Gastrocnemius medialis (tissue), 4 donors: ENCODE data around the gene RORB. TPM values are rescaled to one million over a fixed set of nuclear protein-coding genes. Genes with fewer than 3 reads are reported as not detected.

Source experiments
- ATAC-seq, 2 donors: fragments of 150-250 bp; one replicate each; pipeline ENCODE4 v1.9.1; 2016
- DNase-seq, 2 donors: peaks; one replicate each; pipeline ENCODE4 v3.0.0-alpha.2; 2019
- H3K27ac ChIP-seq, 4 donors: fragments of 200-600 bp; sonication (generic); 1 replicate in 1 of 4; 2 replicates in 3 of 4; pipeline ENCODE4 v1.5.1; 2016 to 2018; ENCODE audit warnings: mild to moderate bottlenecking in 2 of 4, moderate library complexity in 1 of 4
- H3K27me3 ChIP-seq, 3 donors: fragments of 200-600 bp; sonication (generic) in 2 of 3; 1 replicate in 1 of 3; 2 replicates in 2 of 3; pipeline versions ENCODE4 v1.5.1 to v1.6.0; 2016 to 2019; ENCODE audit warnings: mild to moderate bottlenecking in 1 of 3, moderate library complexity in 1 of 3
- H3K36me3 ChIP-seq, 2 donors: fragments of 200-600 bp; sonication (generic) in 1 of 2; one replicate each; pipeline ENCODE4 v1.5.1; 2017 to 2018
- H3K4me1 ChIP-seq, 2 donors: fragments of 200-600 bp; sonication (generic) in 1 of 2; one replicate each; pipeline ENCODE4 v1.5.1; 2016 to 2017; ENCODE audit warnings: mild to moderate bottlenecking in 2 of 2
- H3K4me3 ChIP-seq, 4 donors: fragments of 200-600 bp; sonication (generic) in 3 of 4; 1 replicate in 1 of 4; 2 replicates in 3 of 4; pipeline ENCODE4 v1.5.1; 2016 to 2019; ENCODE audit warnings: mild to moderate bottlenecking in 2 of 4
- H3K9me3 ChIP-seq, 3 donors: fragments of 200-600 bp; sonication (generic) in 2 of 3; 1 replicate in 1 of 3; 2 replicates in 2 of 3; pipeline ENCODE4 v1.5.1; 2016 to 2019
- POLR2A ChIP-seq, 2 donors: fragments of 450-650 bp; IDR thresholded peaks; one replicate each; pipeline ENCODE4 v1.6.1; 2017; ENCODE audit warnings: antibody characterized with exemption in 2 of 2, mild to moderate bottlenecking in 2 of 2, moderate library complexity in 2 of 2
- in situ Hi-C, 4 donors: fragments of 200-750 bp; cut with MboI; loops; one replicate each; pipeline versions ENCODE4 v1.15.0 to v1.8.0; 2017; ENCODE audit warnings: low sequenced_read_pairs in 4 of 4
- intact Hi-C: fragments of 100-400 bp; cut with DNase I; formaldehyde crosslinking; loops from one replicate; pipeline ENCODE4 v1.15.1; 2023; ENCODE audit warnings: low total_unique reads
- total RNA-seq, 4 donors: library from RNA; depleted of rRNA; stranded (reverse); fragments of >200 nt; gene quantifications; one replicate each; pipeline versions ENCODE4 v1.1.0 to v1.2.3, GENCODE V29; 2016
- TF ChIP-seq, protein P1 (sequence below), 5 experiments: fragments of 450-650 bp in 3 of 5; fragments of 200-600 bp in 2 of 5; sonication (generic) in 2 of 5; IDR thresholded peaks in 4 of 5; conservative IDR thresholded peaks in 1 of 5; 1 replicate in 4 of 5; 2 replicates in 1 of 5; pipeline ENCODE4 v1.5.1; 2016 to 2019; ENCODE audit warnings: antibody characterized with exemption in 5 of 5, mild to moderate bottlenecking in 3 of 5, moderate library complexity in 3 of 5

The RORB gene
- total RNA-seq, 4 donors from 2014 or later: 0.10 TPM; not detected in 3

DNA sequence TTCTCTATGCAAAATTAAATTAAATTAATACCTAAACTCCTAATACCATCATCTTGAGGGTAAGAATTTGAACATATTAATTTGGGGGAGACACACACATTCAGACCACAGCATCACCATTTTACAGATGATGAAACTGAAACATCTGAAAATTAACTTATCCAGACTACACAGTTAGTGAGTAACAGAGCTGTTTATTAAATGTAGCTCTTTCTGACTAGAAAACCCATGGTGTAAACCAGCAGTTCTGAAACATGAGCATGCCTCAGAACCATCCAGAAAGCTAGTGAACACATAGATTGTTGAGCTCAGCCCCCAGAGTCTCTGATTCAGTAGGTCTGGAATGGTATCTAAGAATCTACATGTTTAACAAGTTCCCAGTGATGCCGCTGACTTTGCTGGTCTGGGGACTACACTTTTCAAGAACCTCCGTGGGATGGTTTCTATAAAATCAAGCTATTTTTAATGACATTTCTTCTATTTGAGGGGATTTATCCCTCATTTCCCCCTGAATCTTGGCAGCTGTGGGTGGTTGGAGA, 113.5 kb downstream of the RORB start:
- no peaks in the 10 kb centered on the region for H3K36me3 ChIP-seq
- H3K9me3 ChIP-seq: no peaks in the 10 kb centered on the region
- TF ChIP-seq, protein P1, sequence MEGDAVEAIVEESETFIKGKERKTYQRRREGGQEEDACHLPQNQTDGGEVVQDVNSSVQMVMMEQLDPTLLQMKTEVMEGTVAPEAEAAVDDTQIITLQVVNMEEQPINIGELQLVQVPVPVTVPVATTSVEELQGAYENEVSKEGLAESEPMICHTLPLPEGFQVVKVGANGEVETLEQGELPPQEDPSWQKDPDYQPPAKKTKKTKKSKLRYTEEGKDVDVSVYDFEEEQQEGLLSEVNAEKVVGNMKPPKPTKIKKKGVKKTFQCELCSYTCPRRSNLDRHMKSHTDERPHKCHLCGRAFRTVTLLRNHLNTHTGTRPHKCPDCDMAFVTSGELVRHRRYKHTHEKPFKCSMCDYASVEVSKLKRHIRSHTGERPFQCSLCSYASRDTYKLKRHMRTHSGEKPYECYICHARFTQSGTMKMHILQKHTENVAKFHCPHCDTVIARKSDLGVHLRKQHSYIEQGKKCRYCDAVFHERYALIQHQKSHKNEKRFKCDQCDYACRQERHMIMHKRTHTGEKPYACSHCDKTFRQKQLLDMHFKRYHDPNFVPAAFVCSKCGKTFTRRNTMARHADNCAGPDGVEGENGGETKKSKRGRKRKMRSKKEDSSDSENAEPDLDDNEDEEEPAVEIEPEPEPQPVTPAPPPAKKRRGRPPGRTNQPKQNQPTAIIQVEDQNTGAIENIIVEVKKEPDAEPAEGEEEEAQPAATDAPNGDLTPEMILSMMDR (IDR thresholded peaks at IDR 0.05 in 4 of 5, conservative IDR thresholded peaks at IDR 0.05 in 1 of 5): no peak
- no peak for TF ChIP-seq POLR2A (IDR thresholded peaks at IDR 0.05)
- no peak overlapping the region for H3K27ac ChIP-seq
- no peaks in the 10 kb centered on the region for H3K4me1 ChIP-seq
- in situ Hi-C loops: no loop called here
- no peaks in the 10 kb centered on the region for H3K27me3 ChIP-seq
- no peak for ATAC-seq
- intact Hi-C loops: no loop called here
- no peak for DNase-seq
- no peak overlapping the region for H3K4me3 ChIP-seq

DNA sequence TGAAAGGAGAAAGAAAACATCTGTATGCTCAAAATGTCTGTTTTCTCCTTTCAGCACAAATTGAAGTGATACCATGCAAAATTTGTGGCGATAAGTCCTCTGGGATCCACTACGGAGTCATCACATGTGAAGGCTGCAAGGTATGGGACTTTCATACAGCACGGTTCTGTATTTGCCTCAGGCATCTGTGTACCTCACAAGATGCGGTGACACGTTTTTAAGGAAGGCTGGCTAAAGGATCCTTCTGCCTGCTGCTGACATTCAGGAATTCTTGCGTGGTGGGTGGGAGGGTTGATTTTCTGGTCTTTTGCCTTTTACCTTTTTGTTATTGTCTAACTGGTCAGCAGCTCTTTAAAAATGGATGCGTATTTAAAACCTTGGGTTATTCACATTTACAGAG, 133.1 kb downstream of the RORB start:
- Histone ChIP-seq H3K4me3 (no peak overlapping the region), H3K9me3 (no peaks in the 10 kb centered on the region), H3K27ac (no peak overlapping the region), H3K27me3 (no peaks in the 10 kb centered on the region), H3K4me1 (no peaks in the 10 kb centered on the region), H3K36me3 (no peaks in the 10 kb centered on the region)
- intact Hi-C loops: no loop called here
- DNase-seq (no peak), ATAC-seq (no peak)
- in situ Hi-C loops: no loop called here
- TF ChIP-seq, protein P1 (IDR thresholded peaks at IDR 0.05 in 4 of 5, conservative IDR thresholded peaks at IDR 0.05 in 1 of 5): no peak
- TF ChIP-seq POLR2A (IDR thresholded peaks at IDR 0.05): no peak

DNA sequence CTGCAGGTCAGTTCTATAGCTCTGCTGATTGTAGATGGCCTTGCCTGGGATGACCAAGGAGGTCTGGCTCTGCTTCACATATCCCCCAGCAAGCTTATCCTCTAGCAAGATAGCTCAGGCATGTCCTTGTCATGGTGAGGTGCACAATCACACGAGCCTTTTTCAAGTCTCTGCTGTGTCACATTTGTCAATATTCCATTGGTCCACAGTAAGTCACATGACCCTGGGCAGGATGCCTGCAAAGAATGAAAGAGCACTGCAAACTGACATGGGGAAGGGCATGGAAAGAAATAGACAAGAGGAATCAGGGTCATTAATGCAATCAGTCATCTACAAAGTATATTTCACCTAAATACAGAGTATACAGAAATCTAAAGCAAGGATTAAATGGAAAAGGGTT, 142.0 kb downstream of the RORB start:
- ATAC-seq (no peak), DNase-seq (no peak)
- intact Hi-C loops (no loop called here), in situ Hi-C loops (no loop called here)
- Histone ChIP-seq H3K9me3 (no peaks in the 10 kb centered on the region), H3K27me3 (no peaks in the 10 kb centered on the region), H3K27ac (no peak overlapping the region), H3K4me1 (no peaks in the 10 kb centered on the region), H3K4me3 (no peak overlapping the region), H3K36me3 (no peaks in the 10 kb centered on the region)
- TF ChIP-seq, protein P1 (IDR thresholded peaks at IDR 0.05 in 4 of 5, conservative IDR thresholded peaks at IDR 0.05 in 1 of 5): no peak
- TF ChIP-seq POLR2A (IDR thresholded peaks at IDR 0.05): no peak

DNA sequence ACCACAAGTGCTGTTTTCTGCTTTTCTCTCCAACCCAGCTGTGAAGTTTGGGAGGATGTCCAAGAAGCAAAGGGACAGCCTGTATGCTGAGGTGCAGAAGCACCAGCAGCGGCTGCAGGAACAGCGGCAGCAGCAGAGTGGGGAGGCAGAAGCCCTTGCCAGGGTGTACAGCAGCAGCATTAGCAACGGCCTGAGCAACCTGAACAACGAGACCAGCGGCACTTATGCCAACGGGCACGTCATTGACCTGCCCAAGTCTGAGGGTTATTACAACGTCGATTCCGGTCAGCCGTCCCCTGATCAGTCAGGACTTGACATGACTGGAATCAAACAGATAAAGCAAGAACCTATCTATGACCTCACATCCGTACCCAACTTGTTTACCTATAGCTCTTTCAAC, 145.2 kb downstream of the RORB start:
- intact Hi-C loops: no loop called here
- no peak for DNase-seq
- H3K27ac ChIP-seq: no peak overlapping the region
- no peaks in the 10 kb centered on the region for H3K36me3 ChIP-seq
- TF ChIP-seq, protein P1 (IDR thresholded peaks at IDR 0.05 in 4 of 5, conservative IDR thresholded peaks at IDR 0.05 in 1 of 5): no peak
- TF ChIP-seq POLR2A (IDR thresholded peaks at IDR 0.05): no peak
- no peaks in the 10 kb centered on the region for H3K27me3 ChIP-seq
- ATAC-seq: peak in 1 of 2 donors; percentile 26
- in situ Hi-C loops: no loop called here
- no peaks in the 10 kb centered on the region for H3K9me3 ChIP-seq
- H3K4me1 ChIP-seq: no peaks in the 10 kb centered on the region
- H3K4me3 ChIP-seq: no peak overlapping the region

DNA sequence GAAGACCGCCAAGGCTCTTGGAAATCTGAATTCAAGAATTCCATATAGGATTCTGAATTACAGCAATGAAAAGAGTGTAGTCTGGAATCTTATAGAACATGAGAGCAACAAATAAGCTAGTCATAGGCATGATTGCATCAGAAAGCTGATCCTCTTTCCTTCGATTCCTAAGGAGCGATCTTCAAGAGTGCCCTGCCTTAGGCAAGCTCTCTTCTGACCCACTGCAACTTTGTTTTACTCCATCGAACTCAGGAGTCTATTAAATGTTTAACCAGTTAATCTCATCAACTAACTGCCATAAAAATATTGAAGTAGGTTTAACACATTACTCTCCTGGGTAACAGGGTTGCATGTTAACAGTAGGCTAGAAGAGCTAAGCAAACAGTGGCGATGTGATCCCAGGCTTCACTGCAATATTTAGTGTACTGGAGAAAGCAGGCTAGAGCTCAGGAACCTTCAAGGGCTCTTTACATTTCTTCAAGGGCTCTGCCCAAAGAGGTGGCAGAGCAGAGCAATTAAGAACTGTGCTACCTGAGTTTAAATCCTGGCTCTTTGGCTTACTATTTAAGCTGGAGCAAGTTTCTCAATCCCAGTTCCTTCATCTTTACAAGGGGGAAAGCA, 146.3 kb downstream of the RORB start:
- no peaks in the 10 kb centered on the region for H3K36me3 ChIP-seq
- in situ Hi-C loops: no loop called here

More for the DNA sequence above, 146.3 kb downstream of the RORB start:
- intact Hi-C loops: no loop called here
- H3K4me3 ChIP-seq: no peak overlapping the region
- no peak overlapping the region for H3K27ac ChIP-seq
- no peaks in the 10 kb centered on the region for H3K27me3 ChIP-seq
- no peak for TF ChIP-seq POLR2A (IDR thresholded peaks at IDR 0.05)
- TF ChIP-seq, protein P1 (IDR thresholded peaks at IDR 0.05 in 4 of 5, conservative IDR thresholded peaks at IDR 0.05 in 1 of 5): no peak
- no peak for DNase-seq
- H3K4me1 ChIP-seq: no peaks in the 10 kb centered on the region
- no peak for ATAC-seq
- no peaks in the 10 kb centered on the region for H3K9me3 ChIP-seq
